DND-41 (cell line): Measurements from ENCODE around the gene MAB21L3.

Source experiments
- CTCF ChIP-seq: IDR thresholded peaks from 2 replicates; pipeline ENCODE4 v1.5.1; 2012; ENCODE audit warnings: borderline replicate concordance, low read length, moderate library complexity, mild to moderate bottlenecking; ENCODE audit not compliant: poor library complexity, severe bottlenecking; ENCODE audit errors: extremely low read depth
- EZH2 ChIP-seq: IDR thresholded peaks from 3 replicates; pipeline ENCODE4 v1.6.1; 2012; ENCODE audit warnings: borderline replicate concordance, low read depth, mild to moderate bottlenecking, moderate library complexity, low read length, inconsistent platforms; ENCODE audit not compliant: severe bottlenecking

- TF ChIP-seq CTCF, result peak; percentile 46
- TF ChIP-seq EZH2, result no peak
Observed at GRCh38 chr1:116133696-116134475, 22.7 kb downstream of the MAB21L3 start.
